ENCODE results near the gene RCOR1. TPM values are rescaled to one million over a fixed set of nuclear protein-coding genes. Genes with fewer than 3 reads are reported as not detected.

RCOR1 gene
- total and polyA plus RNA-seq, 2 of the 8 experiments (the other 6 are each of a cell fraction or from before 2014, with no cell fraction given) = 12.3 to 26.3 TPM

GRCh38 chr14:102683399-102684297, 91.2 kb downstream of the RCOR1 start:
- no peak overlapping the region for H4K91ac ChIP-seq (replicated peaks; ENCODE audit: insufficient read length, low read length)
- no peak overlapping the region for H3K4me2 ChIP-seq (ENCODE audit: insufficient read depth in 1 of 2, low read depth in 2 of 2, low read length in 2 of 2)
- no peak overlapping the region for H4K5ac ChIP-seq (ENCODE audit: insufficient read length, low read depth, low read length)
- FAIRE-seq (no peak), DNase-seq (ENCODE audit: low read depth in 1 of 2, low spot score in 2 of 2) (no peak)
- H3K27ac ChIP-seq (ENCODE audit: low read depth, low read length) = no peak overlapping the region
- H3K56ac ChIP-seq (replicated peaks; ENCODE audit: insufficient read length, low read depth, low read length) = no peak overlapping the region
- no peak overlapping the region for H3K9ac ChIP-seq (replicated peaks in 1 of 4; ENCODE audit: extremely low read depth in 1 of 4, low read depth in 3 of 4, low read length in 3 of 4)
- H3K14ac ChIP-seq (ENCODE audit: insufficient read length) = no peak overlapping the region
- no peaks in the 10 kb centered on the region for H3K9me3 ChIP-seq (ENCODE audit: insufficient read depth in 2 of 2, low read depth in 1 of 2, low read length in 1 of 2)
- H4K20me1 ChIP-seq (replicated peaks in 1 of 2; ENCODE audit: control insufficient read depth in 1 of 2, insufficient read depth in 2 of 2, low read length in 2 of 2) = peaks cover 4% of the 10 kb centered on the region in 2 experiments
- 92% methylated on average over 33 of the region's 45 CpGs; no CpG with 5 or more reads in 1 of the 2 experiments for WGBS, 2 experiments (ENCODE audit: extremely low coverage in 1 of 2, insufficient coverage in 1 of 2, insufficient read length in 1 of 2, insufficient replicate concordance in 2 of 2, low coverage in 1 of 2, low lambda C conversion rate in 2 of 2, missing lambda C conversion rate in 1 of 2)
- no peak overlapping the region for H2AFZ ChIP-seq (ENCODE audit: low read length)
- no peak overlapping the region for H2BK5ac ChIP-seq (ENCODE audit: low read depth, low read length)
- H3K4ac ChIP-seq (replicated peaks; ENCODE audit: insufficient read length, low read depth, low read length) = no peak overlapping the region
- H2BK12ac ChIP-seq (ENCODE audit: low read depth, low read length) = no peak overlapping the region
- H3K18ac ChIP-seq (ENCODE audit: extremely low read depth, low read length) = 0 out of 2 replicates have a peak overlapping the region, but pooled peaks have one; percentile 24
- TF ChIP-seq NRF1 (IDR thresholded peaks at IDR 0.05; ENCODE audit: low read depth, low read length) = no peak
- no peak for TF ChIP-seq CHD1 (IDR thresholded peaks at IDR 0.05; ENCODE audit: low read depth, low read length)
- no peak for TF ChIP-seq NANOG (IDR thresholded peaks at IDR 0.05; ENCODE audit: insufficient read depth, low read depth, low read length, poor library complexity, severe bottlenecking)
- TF ChIP-seq EGR1 (IDR thresholded peaks at IDR 0.05; ENCODE audit: borderline replicate concordance, low read depth, low read length) = no peak
- TF ChIP-seq HDAC2 (IDR thresholded peaks at IDR 0.05; ENCODE audit: borderline replicate concordance in 1 of 2, low read depth in 2 of 2, low read length in 2 of 2) = no peak
- TF ChIP-seq RFX5 (IDR thresholded peaks at IDR 0.05; ENCODE audit: borderline replicate concordance, low read depth, low read length) = no peak
- no peak for TF ChIP-seq BCL11A (IDR thresholded peaks at IDR 0.05; ENCODE audit: low read depth in 2 of 2, low read length in 2 of 2)
- no peak for TF ChIP-seq JUND (IDR thresholded peaks at IDR 0.05; ENCODE audit: low read length)
- peaks cover 0 to 11% (median 7%) of the 10 kb centered on the region in 4 experiments; a peak in 6 of 7 replicates for H3K4me1 ChIP-seq (replicated peaks in 1 of 4; ENCODE audit: control insufficient read depth in 3 of 4, insufficient read depth in 4 of 4, low read length in 3 of 4)
- H3K36me3 ChIP-seq (ENCODE audit: control insufficient read depth in 2 of 4, insufficient read depth in 4 of 4, low read length in 3 of 4) = no peaks in the 10 kb centered on the region; a peak in 1 of 8 replicates
- H3K23me2 ChIP-seq (ENCODE audit: low read depth, low read length) = no peaks in the 10 kb centered on the region
- H2AK5ac ChIP-seq (ENCODE audit: low read depth, low read length) = no peak overlapping the region
- ChIA-PET POLR2A (ENCODE audit: partially characterized antibody) (interaction anchor here (0.8 to 0.9 kb wide), 3 partner anchors 9 to 238 kb away, joined by 3 to 4 read pairs (median 3); partner anchors contain the start of gene AMN), CTCF (ENCODE audit: partially characterized antibody) (interaction anchor here (1.0 kb wide), 1 partner anchor 10 kb away, joined by 6 read pairs; no protein-coding TSS in a partner anchor)
- no peak overlapping the region for H4K8ac ChIP-seq (ENCODE audit: extremely low read depth, insufficient read depth, low read length)
- H3K79me2 ChIP-seq (ENCODE audit: control insufficient read depth in 1 of 2, insufficient read depth in 2 of 2, low read length in 2 of 2) = peaks cover 0 to 48% of the 10 kb centered on the region in 2 experiments; a peak in 2 of 4 replicates
- no peak overlapping the region for H3K4me3 ChIP-seq (ENCODE audit: extremely low read depth in 1 of 4, insufficient read depth in 2 of 4, low read depth in 3 of 4, low read length in 4 of 4)
- H3K79me1 ChIP-seq (ENCODE audit: low read depth, low read length) = no peaks in the 10 kb centered on the region; the same call in 1 of the 2 replicates
- H3K23ac ChIP-seq (ENCODE audit: insufficient read length) = no peak overlapping the region
- no peak overlapping the region for H2BK15ac ChIP-seq (ENCODE audit: low read length)
- H2BK120ac ChIP-seq (replicated peaks; ENCODE audit: low read depth, low read length) = no peak overlapping the region
- H3K27me3 ChIP-seq (replicated peaks in 1 of 4; ENCODE audit: control insufficient read depth in 3 of 4, extremely low read depth in 1 of 4, insufficient read depth in 3 of 4, low read length in 3 of 4) = no peaks in the 10 kb centered on the region
- H2BK20ac ChIP-seq (ENCODE audit: low read length) = no peak overlapping the region
